ENCODE measurements around the gene RAPGEF6.

- TF ChIP-seq CTCF (IDR thresholded peaks at IDR 0.05; ENCODE audit: borderline replicate concordance, extremely low read depth, low read length, poor library complexity, severe bottlenecking) (no peak), EZH2 (IDR thresholded peaks at IDR 0.05; ENCODE audit: borderline replicate concordance, low read depth, low read length, severe bottlenecking) (no peak)
Observed at GRCh38 chr5:131392466-131393095, 242.4 kb downstream of the RAPGEF6 start.

All from DND-41 (cell line).